IPS-15b (cell line): ENCODE data around the gene SCN2A.
"Not testable (repeated sequence)": the region's sequence is repeated elsewhere in the genome, so short reads cannot be mapped to it uniquely, and the experiment has no call there.

Source experiments
- H3K27me3 ChIP-seq: one replicate; pipeline ENCODE4 v1.6.1; 2013; ENCODE audit warnings: low read length; ENCODE audit not compliant: control insufficient read depth, insufficient read depth
- H3K36me3 ChIP-seq: one replicate; pipeline ENCODE4 v1.6.1; 2013; ENCODE audit warnings: low read length; ENCODE audit not compliant: control insufficient read depth, insufficient read depth
- H3K4me1 ChIP-seq: one replicate; pipeline ENCODE4 v1.6.1; 2013; ENCODE audit warnings: mild to moderate bottlenecking, low read length; ENCODE audit not compliant: control insufficient read depth, insufficient read depth
- H3K4me3 ChIP-seq: one replicate; pipeline ENCODE4 v1.5.1; 2013; ENCODE audit warnings: low read depth, low read length
- H3K9ac ChIP-seq: one replicate; pipeline ENCODE4 v1.6.1; 2013; ENCODE audit warnings: low read depth, mild to moderate bottlenecking, low read length
- H3K9me3 ChIP-seq: one replicate; pipeline ENCODE4 v1.6.1; 2013; ENCODE audit warnings: mild to moderate bottlenecking, low read length; ENCODE audit not compliant: control insufficient read depth, insufficient read depth

SCN2A gene

GRCh38 chr2:165289069-165289468 lies 49.9 kb downstream of the SCN2A start:
- H3K4me3 ChIP-seq: no peak overlapping the region
- no peaks in the 10 kb centered on the region for H3K9me3 ChIP-seq
- no peaks in the 10 kb centered on the region for H3K27me3 ChIP-seq
- no peaks in the 10 kb centered on the region for H3K36me3 ChIP-seq
- no peak overlapping the region for H3K9ac ChIP-seq
- no peaks in the 10 kb centered on the region for H3K4me1 ChIP-seq

GRCh38 chr2:165293440-165294420 lies 54.5 kb downstream of the SCN2A start:
- peak overlapping the region; percentile 14 for H3K4me3 ChIP-seq

GRCh38 chr2:165294912-165295311 lies 55.7 kb downstream of the SCN2A start:
- Histone ChIP-seq H3K36me3 (no peaks in the 10 kb centered on the region), H3K4me3 (no peak overlapping the region), H3K4me1 (no peaks in the 10 kb centered on the region), H3K27me3 (no peaks in the 10 kb centered on the region), H3K9ac (no peak overlapping the region), H3K9me3 (no peaks in the 10 kb centered on the region)

More at GRCh38 chr2:165293440-165294420, 54.5 kb downstream of the SCN2A start:
- Histone ChIP-seq H3K4me1 (no peaks in the 10 kb centered on the region), H3K9me3 (no peaks in the 10 kb centered on the region), H3K27me3 (no peaks in the 10 kb centered on the region), H3K9ac (no peak overlapping the region), H3K36me3 (no peaks in the 10 kb centered on the region)

- H3K9me3 ChIP-seq: no peaks in the 10 kb centered on the region
- H3K4me1 ChIP-seq: no peaks in the 10 kb centered on the region
- no peak overlapping the region for H3K9ac ChIP-seq
- no peaks in the 10 kb centered on the region for H3K27me3 ChIP-seq
- H3K4me3 ChIP-seq: no peak overlapping the region
- H3K36me3 ChIP-seq: no peaks in the 10 kb centered on the region
These were observed 56.4 kb downstream of the SCN2A start for GRCh38 chr2:165295643-165296042.

- Histone ChIP-seq H3K9me3 (no peaks in the 10 kb centered on the region), H3K27me3 (no peaks in the 10 kb centered on the region), H3K4me1 (peaks cover 5% of the 10 kb centered on the region)
These were observed 66.3 kb downstream of the SCN2A start for GRCh38 chr2:165305391-165306096.

GRCh38 chr2:165307317-165307716 lies 68.1 kb downstream of the SCN2A start:
- H3K4me3 ChIP-seq: no peak overlapping the region
- H3K9ac ChIP-seq: no peak overlapping the region
- H3K27me3 ChIP-seq: no peaks in the 10 kb centered on the region
- no peaks in the 10 kb centered on the region for H3K9me3 ChIP-seq
- no peaks in the 10 kb centered on the region for H3K36me3 ChIP-seq
- H3K4me1 ChIP-seq: peaks cover 5% of the 10 kb centered on the region

More at GRCh38 chr2:165305391-165306096, 66.3 kb downstream of the SCN2A start:
- Histone ChIP-seq H3K36me3 (no peaks in the 10 kb centered on the region), H3K4me3 (no peak overlapping the region), H3K9ac (no peak overlapping the region)

- Histone ChIP-seq H3K4me3 (no peak overlapping the region), H3K27me3 (no peaks in the 10 kb centered on the region), H3K9ac (no peak overlapping the region), H3K4me1 (peaks cover 5% of the 10 kb centered on the region), H3K9me3 (no peaks in the 10 kb centered on the region), H3K36me3 (no peaks in the 10 kb centered on the region)
These were observed 72.7 kb downstream of the SCN2A start for GRCh38 chr2:165311949-165312348.

GRCh38 chr2:165312999-165313398 lies 73.8 kb downstream of the SCN2A start:
- peaks cover 5% of the 10 kb centered on the region for H3K4me1 ChIP-seq
- no peak overlapping the region for H3K4me3 ChIP-seq

GRCh38 chr2:165313509-165313908 lies 74.3 kb downstream of the SCN2A start:
- Histone ChIP-seq H3K4me1 (peaks cover 5% of the 10 kb centered on the region), H3K9me3 (no peaks in the 10 kb centered on the region), H3K4me3 (no peak overlapping the region), H3K9ac (no peak overlapping the region), H3K36me3 (no peaks in the 10 kb centered on the region), H3K27me3 (no peaks in the 10 kb centered on the region)

More at GRCh38 chr2:165312999-165313398, 73.8 kb downstream of the SCN2A start:
- Histone ChIP-seq H3K9ac (no peak overlapping the region), H3K9me3 (no peaks in the 10 kb centered on the region), H3K36me3 (no peaks in the 10 kb centered on the region), H3K27me3 (no peaks in the 10 kb centered on the region)

- no peaks in the 10 kb centered on the region for H3K27me3 ChIP-seq
- H3K9me3 ChIP-seq: no peaks in the 10 kb centered on the region
- H3K9ac ChIP-seq: no peak overlapping the region
- H3K4me1 ChIP-seq: no peaks in the 10 kb centered on the region
- no peaks in the 10 kb centered on the region for H3K36me3 ChIP-seq
- H3K4me3 ChIP-seq: no peak overlapping the region
These were observed 89.1 kb downstream of the SCN2A start for GRCh38 chr2:165328272-165328671.

GRCh38 chr2:165344276-165344675 lies 105.1 kb downstream of the SCN2A start:
- not testable (repeated sequence) for H3K9ac ChIP-seq, H3K27me3 ChIP-seq, H3K4me3 ChIP-seq, H3K9me3 ChIP-seq, H3K36me3 ChIP-seq, H3K4me1 ChIP-seq
